Heart right ventricle (tissue), 16 donors: ENCODE measurements around the gene BTAF1. TPM values are rescaled to one million over a fixed set of nuclear protein-coding genes. Genes with fewer than 3 reads are reported as not detected.

Source experiments
- ATAC-seq, 8 donors: fragments of 200-7000 bp; cut with Tn5 transposase; one replicate each; pipeline ENCODE4 v1.9.1; 2020; ENCODE audit warnings: mild to moderate bottlenecking in 8 of 8, moderate library complexity in 8 of 8, moderate number of reproducible peaks in 1 of 8
- DNase-seq, 2 donors: peaks; one replicate each; pipeline ENCODE4 v3.0.0-alpha.2; 2020
- H3K27ac ChIP-seq, 10 donors: fragments of 200-600 bp; sonication (generic) in 2 of 10; one replicate each; pipeline versions ENCODE4 v1.5.0 to v1.8.0; 2020 to 2022; ENCODE audit warnings: mild to moderate bottlenecking in 3 of 10
- H3K27me3 ChIP-seq, 7 donors: fragments of 200-600 bp; one replicate each; pipeline ENCODE4 v1.8.0; 2021 to 2022; ENCODE audit warnings: mild to moderate bottlenecking in 2 of 7
- H3K36me3 ChIP-seq, 9 donors: fragments of 200-600 bp; sonication (generic) in 1 of 9; one replicate each; pipeline versions ENCODE4 v1.5.0 to v1.8.0; 2020 to 2022; ENCODE audit warnings: mild to moderate bottlenecking in 2 of 9
- H3K4me1 ChIP-seq, 9 donors: fragments of 200-600 bp; sonication (generic) in 1 of 9; one replicate each; pipeline versions ENCODE4 v1.5.0 to v1.8.0; 2020 to 2022; ENCODE audit warnings: mild to moderate bottlenecking in 4 of 9
- H3K4me3 ChIP-seq, 10 donors: fragments of 200-600 bp; sonication (generic) in 2 of 10; one replicate each; pipeline versions ENCODE4 v1.5.0 to v1.8.0; 2020 to 2022; ENCODE audit warnings: mild to moderate bottlenecking in 7 of 10, moderate library complexity in 2 of 10
- H3K9me3 ChIP-seq, 11 donors: fragments of 200-600 bp in 10 of 11; sonication (generic) in 2 of 11; one replicate each; pipeline versions ENCODE4 v1.5.0 to v1.8.0; 2013 to 2022; ENCODE audit warnings: mild to moderate bottlenecking in 2 of 11, control low read depth in 1 of 11, moderate library complexity in 1 of 11
- CTCF ChIP-seq, 9 donors: fragments of 200-600 bp; sonication (generic) in 2 of 9; IDR thresholded peaks; one replicate each; pipeline versions ENCODE4 v1.5.0 to v1.8.0; 2021 to 2022; ENCODE audit warnings: antibody characterized with exemption in 9 of 9, mild to moderate bottlenecking in 5 of 9, moderate library complexity in 1 of 9
- WGBS, 2 donors: extraction: QIAGEN DNeasy Blood & Tissue Kit; methylation state at CpG; one replicate each; pipeline ENCODE4 v1.1.7; 2013; ENCODE audit warnings: inconsistent platforms in 1 of 2; 5-methylcytosine and 5-hydroxymethylcytosine counted together
- intact Hi-C, 10 donors: fragments of 100-400 bp; cut with DNase I; formaldehyde crosslinking; loops; one replicate each; pipeline versions ENCODE4 v1.11.1 to v1.14.2; 2022
- polyA plus RNA-seq, 2 donors: library from polyadenylated mRNA; stranded (reverse); fragments of 200-250 nt; gene quantifications; one replicate each; pipeline ENCODE4 v1.2.3, GENCODE V29; 2013
- total RNA-seq, 10 donors: library from RNA; stranded (reverse); fragmentation: NEBNext Ultra II Directional in 3 of 10; extraction: Animal tissue kit (Norgen Biotek cat#: 25700) in 3 of 10; gene quantifications; one replicate each; pipeline versions ENCODE4 v1.2.1 to v1.2.4, GENCODE V29; 2021 to 2023
- donor health status: Arrhythmogenic right ventricular cardiomyopathy.
- donor health status: ischemic (EF 13 %, LVEDD 7.1; RV severe dilation, severe dysfunction).
- donor health status: healthy with polysubstance abuse.
- donor health status: DM: no; HTN: yes; CAD: no.
- donor health status: DM: no; HTN: no; CAD: no.
- donor health status: ischemic (EF 25% LVEDD 6.9; RV normal size, moderate dysfunction).
- donor health status: ischemic (EF 25% LVEDD 5.7; RV mildly dilated, moderate dysfunction).
- donor health status: healthy.
- donor health status: DM: yes; HTN: yes; CAD: no.
- donor health status: Ischemic cardiomyopathy.
- donor health status: ischemic (EF 35%, LVEDD 5.7; RV mildly dilated, moderate dysfunction).
- donor health status: nonischemic (EF 11% LVEDD 7.7; RV severe dilation, severe dysfunction).
- donor health status: DM: yes; HTN: yes; CAD: no.
- donor health status: PGD.
- donor health status: ischemic (EF 29% LVEDD 5.4; RV normal size, mild dysfunction).
- donor health status: nonischemic (EF 23%, LVEDD 6.1; RV moderate dilation, normal function).

BTAF1 gene
- total and polyA plus RNA-seq, 12 donors = 4.3 to 14.7 (median 12.2) TPM

- Histone ChIP-seq H3K4me3 (peak overlapping the region; percentile 54 to 95 (median 80)), H3K36me3 (peaks cover 0 to 4% (median 0%) of the 10 kb centered on the region in 9 donors), H3K27me3 (no peaks in the 10 kb centered on the region), H3K27ac (peak overlapping the region in 9 of 10 donors; percentile 51 to 85 (median 74)), H3K9me3 (peaks cover 0 to under 1% (median 0%) of the 10 kb centered on the region in 11 donors), H3K4me1 (peaks cover 0 to 23% (median 12%) of the 10 kb centered on the region in 9 donors)
- no peak for TF ChIP-seq CTCF (IDR thresholded peaks at IDR 0.05)
- no peak for DNase-seq
- intact Hi-C loops = loop anchor here in 4 of 10 donors (5.0 to 10.0 kb wide), 3 partner anchors 111 to 151 kb away; partner anchors contain the start of gene TNKS2 (in 2 of the 4)
- WGBS, 2 donors = 8 to 9% methylated on average over 18 of the region's 18 CpGs
- ATAC-seq = peak in 2 of 8 donors; percentile 20 to 55
Observed at GRCh38 chr10:91907914-91908336, 15.6 kb upstream of the BTAF1 start.

- peak; percentile 95 to 97 (median 96) for ATAC-seq
- peak; percentile 65 to 76 for DNase-seq
- peaks cover 0 to 4% (median 0%) of the 10 kb centered on the region in 7 donors for H3K27me3 ChIP-seq
- peaks cover 0 to 4% (median 0%) of the 10 kb centered on the region in 11 donors for H3K9me3 ChIP-seq
- peak overlapping the region; percentile 39 to 85 (median 70) for H3K27ac ChIP-seq
- WGBS, 2 donors = 0 to 1% methylated on average over 89 to 93 of the region's 93 CpGs
- peaks cover 0 to 4% (median 0%) of the 10 kb centered on the region in 9 donors for H3K36me3 ChIP-seq
- H3K4me1 ChIP-seq = peaks cover 0 to 23% (median 12%) of the 10 kb centered on the region in 9 donors
- peak overlapping the region; percentile 54 to 95 (median 80) for H3K4me3 ChIP-seq
- peak in 7 of 9 donors; percentile 25 to 72 (median 50) for TF ChIP-seq CTCF (IDR thresholded peaks at IDR 0.05)
- intact Hi-C loops = loop anchor here in 4 of 10 donors (5.0 to 10.0 kb wide), 3 partner anchors 111 to 151 kb away; partner anchors contain the start of gene TNKS2 (in 2 of the 4)
Observed at GRCh38 chr10:91908337-91909116, 15.0 kb upstream of the BTAF1 start.

GRCh38 chr10:91909117-91909677 lies 14.4 kb upstream of the BTAF1 start, which contains the start of gene FGFBP3:
Gene FGFBP3, minus strand, starts transcription at chr10:91909486. Its CDS starts 517 bp downstream, at chr10:91908969.
- ATAC-seq (peak; percentile 13 to 65 (median 56)), DNase-seq (peak in 1 of 2 donors; percentile 18)
- TF ChIP-seq CTCF (IDR thresholded peaks at IDR 0.05) = no peak
- Histone ChIP-seq H3K27ac (peak within 1 kb of the TSS; percentile 39 to 85 (median 70)), H3K36me3 (peaks cover 0 to 4% (median 0%) of the 10 kb centered on the region in 9 donors), H3K9me3 (peaks cover 0 to 4% (median 0%) of the 10 kb centered on the region in 11 donors), H3K27me3 (peaks cover 0 to 6% (median 0%) of the 10 kb centered on the region in 7 donors), H3K4me1 (peaks cover 0 to 23% (median 12%) of the 10 kb centered on the region in 9 donors), H3K4me3 (peak within 1 kb of the TSS; percentile 54 to 95 (median 80))
- WGBS, 2 donors = 0 to 1% methylated on average over 19 of the region's 19 CpGs
- intact Hi-C loops = loop anchor here in 4 of 10 donors (5.0 to 10.0 kb wide), 3 partner anchors 112 to 152 kb away; partner anchors contain the start of gene TNKS2 (in 2 of the 4)

- Histone ChIP-seq H3K4me1 (peaks cover 0 to 23% (median 12%) of the 10 kb centered on the region in 9 donors), H3K27ac (no peak overlapping the region), H3K27me3 (peaks cover 0 to 13% (median 0%) of the 10 kb centered on the region in 7 donors), H3K36me3 (peaks cover 0 to 4% (median 0%) of the 10 kb centered on the region in 9 donors), H3K4me3 (no peak overlapping the region), H3K9me3 (peaks cover 0 to 4% (median 0%) of the 10 kb centered on the region in 11 donors)
- WGBS, 2 donors = 88 to 92% methylated on average over 4 of the region's 4 CpGs
- ATAC-seq (no peak), DNase-seq (no peak)
- no peak for TF ChIP-seq CTCF (IDR thresholded peaks at IDR 0.05)
- intact Hi-C loops = loop anchor here in 7 of 10 donors (5.0 to 10.0 kb wide), 6 partner anchors 56 to 523 kb away; no protein-coding TSS in a partner anchor
Observed at GRCh38 chr10:91910467-91910866, 13.1 kb upstream of the BTAF1 start.
